ENCODE results near the gene MEIS3.
"Not testable (repeated sequence)": the region's sequence is repeated elsewhere in the genome, so short reads cannot be mapped to it uniquely, and the experiment has no call there.

MEIS3 gene

GRCh38 chr19:47417746-47418691 is 1.3 kb downstream of the MEIS3 start:
- TF ChIP-seq POLR2AphosphoS5 (IDR thresholded peaks at IDR 0.05; ENCODE audit: low read depth, low read length) (no peak), TAF1 (IDR thresholded peaks at IDR 0.05; ENCODE audit: low read depth, low read length) (no peak), SPI1 (IDR thresholded peaks at IDR 0.05; ENCODE audit: low read depth, low read length) (no peak), POLR2A (IDR thresholded peaks at IDR 0.05; ENCODE audit: low read depth, low read length) (no peak), PAX5 (IDR thresholded peaks at IDR 0.05; ENCODE audit: insufficient read depth, low read length, severe bottlenecking) (no peak), POU2F2 (IDR thresholded peaks at IDR 0.05; ENCODE audit: low read depth, low read length) (no peak)
- FAIRE-seq, result no peak
- no peak for DNase-seq (ENCODE audit: insufficient read length, low spot score)

GRCh38 chr19:47417107-47417745 is 2.1 kb downstream of the MEIS3 start:
- DNase-seq (ENCODE audit: insufficient read length, low spot score) (no peak), FAIRE-seq (no peak)
- TF ChIP-seq PAX5 (IDR thresholded peaks at IDR 0.05; ENCODE audit: insufficient read depth, low read length, severe bottlenecking) (no peak), SPI1 (IDR thresholded peaks at IDR 0.05; ENCODE audit: low read depth, low read length) (no peak), TAF1 (IDR thresholded peaks at IDR 0.05; ENCODE audit: low read depth, low read length) (no peak), POU2F2 (IDR thresholded peaks at IDR 0.05; ENCODE audit: low read depth, low read length) (no peak), POLR2A (IDR thresholded peaks at IDR 0.05; ENCODE audit: low read depth, low read length) (no peak), POLR2AphosphoS5 (IDR thresholded peaks at IDR 0.05; ENCODE audit: low read depth, low read length) (no peak)

GRCh38 chr19:47416643-47416985 is 2.7 kb downstream of the MEIS3 start:
- TF ChIP-seq PAX5 (IDR thresholded peaks at IDR 0.05; ENCODE audit: insufficient read depth, low read length, severe bottlenecking) (no peak), POLR2A (IDR thresholded peaks at IDR 0.05; ENCODE audit: low read depth, low read length) (no peak), SPI1 (IDR thresholded peaks at IDR 0.05; ENCODE audit: low read depth, low read length) (no peak), TAF1 (IDR thresholded peaks at IDR 0.05; ENCODE audit: low read depth, low read length) (no peak), POU2F2 (IDR thresholded peaks at IDR 0.05; ENCODE audit: low read depth, low read length) (no peak), POLR2AphosphoS5 (IDR thresholded peaks at IDR 0.05; ENCODE audit: low read depth, low read length) (no peak)
- DNase-seq (ENCODE audit: insufficient read length, low spot score), result no peak
- FAIRE-seq, result no peak

- no peak for DNase-seq (ENCODE audit: insufficient read length, low spot score)
- no peak for FAIRE-seq
- TF ChIP-seq TAF1 (IDR thresholded peaks at IDR 0.05; ENCODE audit: low read depth, low read length) (no peak), POU2F2 (IDR thresholded peaks at IDR 0.05; ENCODE audit: low read depth, low read length) (no peak), POLR2AphosphoS5 (IDR thresholded peaks at IDR 0.05; ENCODE audit: low read depth, low read length) (no peak), POLR2A (IDR thresholded peaks at IDR 0.05; ENCODE audit: low read depth, low read length) (no peak), SPI1 (IDR thresholded peaks at IDR 0.05; ENCODE audit: low read depth, low read length) (no peak), PAX5 (IDR thresholded peaks at IDR 0.05; ENCODE audit: insufficient read depth, low read length, severe bottlenecking) (no peak)
Observed at GRCh38 chr19:47415953-47416642, 3.2 kb downstream of the MEIS3 start.

GRCh38 chr19:47414469-47414868 is 4.9 kb downstream of the MEIS3 start:
- DNase-seq (ENCODE audit: insufficient read length, low spot score), result no peak
- peak; percentile 72 for FAIRE-seq
- TF ChIP-seq SPI1 (IDR thresholded peaks at IDR 0.05; ENCODE audit: low read depth, low read length) (no peak), POU2F2 (IDR thresholded peaks at IDR 0.05; ENCODE audit: low read depth, low read length) (no peak), POLR2A (IDR thresholded peaks at IDR 0.05; ENCODE audit: low read depth, low read length) (no peak), POLR2AphosphoS5 (IDR thresholded peaks at IDR 0.05; ENCODE audit: low read depth, low read length) (no peak), PAX5 (IDR thresholded peaks at IDR 0.05; ENCODE audit: insufficient read depth, low read length, severe bottlenecking) (no peak), TAF1 (IDR thresholded peaks at IDR 0.05; ENCODE audit: low read depth, low read length) (no peak)

GRCh38 chr19:47413941-47414340 is 5.4 kb downstream of the MEIS3 start:
- no peak for FAIRE-seq

GRCh38 chr19:47411696-47412095 is 7.6 kb downstream of the MEIS3 start:
- not testable (repeated sequence) for FAIRE-seq; DNase-seq (ENCODE audit: insufficient read length, low spot score)

More at GRCh38 chr19:47413941-47414340, 5.4 kb downstream of the MEIS3 start:
- DNase-seq (ENCODE audit: insufficient read length, low spot score), result no peak
- TF ChIP-seq SPI1 (IDR thresholded peaks at IDR 0.05; ENCODE audit: low read depth, low read length) (no peak), POLR2A (IDR thresholded peaks at IDR 0.05; ENCODE audit: low read depth, low read length) (no peak), PAX5 (IDR thresholded peaks at IDR 0.05; ENCODE audit: insufficient read depth, low read length, severe bottlenecking) (no peak), POLR2AphosphoS5 (IDR thresholded peaks at IDR 0.05; ENCODE audit: low read depth, low read length) (no peak), POU2F2 (IDR thresholded peaks at IDR 0.05; ENCODE audit: low read depth, low read length) (no peak), TAF1 (IDR thresholded peaks at IDR 0.05; ENCODE audit: low read depth, low read length) (no peak)

GRCh38 chr19:47411101-47411500 is 8.2 kb downstream of the MEIS3 start:
- DNase-seq (ENCODE audit: insufficient read length, low spot score), result no peak
- no peak for FAIRE-seq
- TF ChIP-seq POU2F2 (IDR thresholded peaks at IDR 0.05; ENCODE audit: low read depth, low read length) (no peak), TAF1 (IDR thresholded peaks at IDR 0.05; ENCODE audit: low read depth, low read length) (no peak), PAX5 (IDR thresholded peaks at IDR 0.05; ENCODE audit: insufficient read depth, low read length, severe bottlenecking) (no peak), POLR2AphosphoS5 (IDR thresholded peaks at IDR 0.05; ENCODE audit: low read depth, low read length) (no peak), POLR2A (IDR thresholded peaks at IDR 0.05; ENCODE audit: low read depth, low read length) (no peak)
